MCF 10A (cell line): Measurements from ENCODE around the gene TTC23. TPM values are rescaled to one million over a fixed set of nuclear protein-coding genes. Genes with fewer than 3 reads are reported as not detected.

Experiments
- BruUV-seq: library from RNA; stranded (reverse); fragments of 400-500 nt; replicated peaks from 2 replicates; lab custom pipeline; 2021; lab: Mats Ljungman, UMichigan
- CTCF ChIA-PET: fragments of 300-600 bp; sonication (Branson Sonifier 250); formaldehyde crosslinking; extraction: SDS; loops from one replicate; lab custom pipeline; 2021; ENCODE audit warnings: antibody characterized with exemption, inconsistent platforms; lab: Yijun Ruan, JAX
- POLR2A ChIA-PET: fragments of 300-600, 350-650 bp; sonication (Branson Sonifier 250); formaldehyde crosslinking; extraction: SDS; loops from one replicate; lab custom pipeline; 2020; ENCODE audit warnings: antibody characterized with exemption, inconsistent platforms; lab: Yijun Ruan, JAX
- DNase-seq: peaks from one replicate; pipeline ENCODE4 v3.0.0-alpha.2; 2018; ENCODE audit not compliant: unreplicated experiment
- H3K27ac Mint-ChIP-seq: one replicate; pipeline ENCODE4 v1.8.0; 2022; ENCODE audit warnings: mild to moderate bottlenecking, low read depth, mixed read lengths; ENCODE audit not compliant: unreplicated experiment
- H3K27me3 Mint-ChIP-seq: one replicate; pipeline ENCODE4 v1.8.0; 2022; ENCODE audit warnings: mixed read lengths; ENCODE audit not compliant: insufficient read depth, unreplicated experiment
- H3K36me3 Mint-ChIP-seq: one replicate; pipeline ENCODE4 v1.8.0; 2022; ENCODE audit warnings: mild to moderate bottlenecking, moderate library complexity, mixed read lengths; ENCODE audit not compliant: insufficient read depth, unreplicated experiment
- H3K4me1 Mint-ChIP-seq: one replicate; pipeline ENCODE4 v1.8.0; 2022; ENCODE audit warnings: mixed read lengths; ENCODE audit not compliant: insufficient read depth, unreplicated experiment
- H3K4me3 Mint-ChIP-seq: one replicate; pipeline ENCODE4 v1.8.0; 2022; ENCODE audit warnings: mild to moderate bottlenecking, moderate library complexity, mixed read lengths; ENCODE audit not compliant: unreplicated experiment
- H3K9me3 Mint-ChIP-seq: one replicate; pipeline ENCODE4 v1.8.0; 2022; ENCODE audit warnings: mixed read lengths; ENCODE audit not compliant: unreplicated experiment
- intact Hi-C: fragments of 100-400 bp; cut with micrococcal nuclease; formaldehyde crosslinking; loops from 2 replicates; pipeline ENCODE4 v1.14.1; 2022
- total RNA-seq: library from RNA; stranded (reverse); gene quantifications from 2 replicates; pipeline ENCODE4 v1.2.3, GENCODE V29; 2022
- TF ChIP-seq, protein P1 (sequence below): fragments of 200-600 bp; IDR thresholded peaks from one replicate; pipeline ENCODE4 v1.8.0; 2022; ENCODE audit warnings: antibody characterized with exemption, mild to moderate bottlenecking; ENCODE audit not compliant: unreplicated experiment

Gene TTC23
- total RNA-seq, 1 experiment from 2014 or later: 15.1 TPM

DNA sequence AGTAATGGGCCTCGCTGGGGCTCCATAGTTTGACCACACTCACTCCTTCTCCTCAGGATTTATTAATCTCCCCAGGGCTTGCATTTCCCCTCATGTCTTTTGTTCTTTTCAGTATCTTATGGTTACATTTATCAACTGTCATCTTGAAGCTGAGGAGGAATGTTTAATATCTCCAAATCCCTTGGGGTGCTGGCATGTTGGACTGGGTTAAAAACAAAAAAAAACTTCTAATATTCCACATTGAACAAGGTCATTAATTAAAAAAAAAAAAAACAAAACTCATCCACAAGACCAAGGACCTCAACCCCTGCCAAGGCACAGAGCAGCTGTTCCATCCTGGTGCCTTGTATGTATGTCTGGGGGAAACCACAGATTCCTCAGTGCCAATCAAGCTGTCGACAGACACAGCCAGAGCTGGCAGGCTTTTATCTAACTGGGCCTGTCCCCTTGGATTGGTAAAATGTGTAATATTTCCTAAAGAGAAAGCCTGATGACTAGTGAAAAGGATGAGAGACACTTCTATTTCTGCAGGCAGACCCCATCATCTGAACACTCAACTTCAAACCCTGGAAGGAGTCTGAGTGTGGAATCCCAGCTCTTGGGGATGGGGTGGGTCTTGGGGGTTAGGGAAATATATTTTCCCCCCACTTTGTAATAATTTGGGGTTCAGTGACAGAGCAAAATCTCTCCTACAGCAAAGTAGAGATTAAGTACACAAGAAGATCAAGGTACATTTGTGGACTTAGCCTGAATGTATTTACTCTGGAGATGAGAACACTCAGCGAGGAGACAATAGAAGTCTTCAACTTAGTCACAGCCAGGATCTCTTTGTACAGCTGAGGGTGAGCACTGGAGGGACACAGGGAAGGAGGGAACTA lies 69.1 kb downstream of the TTC23 start:
- TF ChIP-seq, protein P1, sequence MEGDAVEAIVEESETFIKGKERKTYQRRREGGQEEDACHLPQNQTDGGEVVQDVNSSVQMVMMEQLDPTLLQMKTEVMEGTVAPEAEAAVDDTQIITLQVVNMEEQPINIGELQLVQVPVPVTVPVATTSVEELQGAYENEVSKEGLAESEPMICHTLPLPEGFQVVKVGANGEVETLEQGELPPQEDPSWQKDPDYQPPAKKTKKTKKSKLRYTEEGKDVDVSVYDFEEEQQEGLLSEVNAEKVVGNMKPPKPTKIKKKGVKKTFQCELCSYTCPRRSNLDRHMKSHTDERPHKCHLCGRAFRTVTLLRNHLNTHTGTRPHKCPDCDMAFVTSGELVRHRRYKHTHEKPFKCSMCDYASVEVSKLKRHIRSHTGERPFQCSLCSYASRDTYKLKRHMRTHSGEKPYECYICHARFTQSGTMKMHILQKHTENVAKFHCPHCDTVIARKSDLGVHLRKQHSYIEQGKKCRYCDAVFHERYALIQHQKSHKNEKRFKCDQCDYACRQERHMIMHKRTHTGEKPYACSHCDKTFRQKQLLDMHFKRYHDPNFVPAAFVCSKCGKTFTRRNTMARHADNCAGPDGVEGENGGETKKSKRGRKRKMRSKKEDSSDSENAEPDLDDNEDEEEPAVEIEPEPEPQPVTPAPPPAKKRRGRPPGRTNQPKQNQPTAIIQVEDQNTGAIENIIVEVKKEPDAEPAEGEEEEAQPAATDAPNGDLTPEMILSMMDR: no peak
- no peaks in the 10 kb centered on the region for H3K27me3 Mint-ChIP-seq
- no peak overlapping the region for H3K27ac Mint-ChIP-seq
- ChIA-PET CTCF (no interaction called here), POLR2A (no interaction called here)
- BruUV-seq: no TSS peak
- H3K4me1 Mint-ChIP-seq: no peaks in the 10 kb centered on the region
- DNase-seq: no peak
- intact Hi-C loops: no loop called here
- no peak overlapping the region for H3K4me3 Mint-ChIP-seq
- H3K9me3 Mint-ChIP-seq: no peaks in the 10 kb centered on the region
- H3K36me3 Mint-ChIP-seq: peaks cover 21% of the 10 kb centered on the region

DNA sequence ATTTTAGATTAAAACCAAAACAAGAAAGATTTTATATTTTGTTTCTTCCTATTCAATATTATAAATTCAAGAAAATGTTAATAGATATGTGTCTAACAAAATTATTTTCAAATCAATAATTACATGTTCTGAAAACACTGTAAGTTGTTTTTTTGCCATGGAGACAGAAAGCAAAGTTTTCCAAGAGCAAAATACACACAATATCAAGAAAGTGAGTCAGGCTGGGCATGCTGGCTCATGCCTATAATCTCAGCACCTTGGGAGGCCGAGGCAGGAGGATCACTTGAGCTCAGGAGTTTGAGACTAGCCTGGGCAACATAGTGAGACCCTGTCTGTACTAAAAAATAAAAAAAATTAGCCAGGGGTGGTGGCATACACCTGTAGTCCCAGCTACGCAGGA lies 71.7 kb downstream of the TTC23 start:
- no peak overlapping the region for H3K27ac Mint-ChIP-seq
- no peaks in the 10 kb centered on the region for H3K27me3 Mint-ChIP-seq
- BruUV-seq: no TSS peak
- CTCF ChIA-PET: interaction anchor here (0.7 to 1.7 kb wide), 2 partner anchors 36 to 78 kb away, joined by 3 to 4 read pairs; no protein-coding TSS in a partner anchor
- peak; percentile 4 for DNase-seq
- no peaks in the 10 kb centered on the region for H3K9me3 Mint-ChIP-seq
- TF ChIP-seq, protein P1: no peak
- POLR2A ChIA-PET: interaction anchor here (0.7 kb wide), 1 partner anchor 26 kb away, joined by 3 read pairs; no protein-coding TSS in a partner anchor
- H3K4me3 Mint-ChIP-seq: no peak overlapping the region
- intact Hi-C loops: no loop called here
- H3K4me1 Mint-ChIP-seq: no peaks in the 10 kb centered on the region
- peaks cover 14% of the 10 kb centered on the region for H3K36me3 Mint-ChIP-seq

DNA sequence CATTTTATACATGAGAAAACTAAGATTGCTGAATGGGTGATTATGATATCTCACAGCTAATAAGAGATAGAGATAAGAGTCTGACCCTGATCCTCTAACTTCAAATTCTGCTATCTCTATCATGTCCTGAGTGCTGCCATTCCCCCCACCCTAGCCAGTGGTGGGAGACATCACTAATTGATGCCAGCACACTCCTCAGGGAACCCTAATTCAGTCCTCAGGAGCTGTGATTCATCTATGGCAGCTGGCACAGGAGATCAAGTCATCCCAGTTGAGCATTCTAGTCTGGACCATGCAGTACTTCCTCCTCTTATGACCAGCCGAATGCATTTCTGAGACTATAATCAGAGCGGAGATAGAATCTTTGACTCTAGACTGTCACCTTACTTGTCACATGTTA lies 72.6 kb downstream of the TTC23 start:
- no peaks in the 10 kb centered on the region for H3K27me3 Mint-ChIP-seq
- intact Hi-C loops: no loop called here
- H3K9me3 Mint-ChIP-seq: no peaks in the 10 kb centered on the region
- CTCF ChIA-PET: no interaction called here
- no peaks in the 10 kb centered on the region for H3K4me1 Mint-ChIP-seq
- TF ChIP-seq, protein P1: no peak
- peaks cover 18% of the 10 kb centered on the region for H3K36me3 Mint-ChIP-seq
- DNase-seq: no peak
- H3K27ac Mint-ChIP-seq: peak overlapping the region; percentile 29
- BruUV-seq: no TSS peak
- no peak overlapping the region for H3K4me3 Mint-ChIP-seq
- POLR2A ChIA-PET: no interaction called here

DNA sequence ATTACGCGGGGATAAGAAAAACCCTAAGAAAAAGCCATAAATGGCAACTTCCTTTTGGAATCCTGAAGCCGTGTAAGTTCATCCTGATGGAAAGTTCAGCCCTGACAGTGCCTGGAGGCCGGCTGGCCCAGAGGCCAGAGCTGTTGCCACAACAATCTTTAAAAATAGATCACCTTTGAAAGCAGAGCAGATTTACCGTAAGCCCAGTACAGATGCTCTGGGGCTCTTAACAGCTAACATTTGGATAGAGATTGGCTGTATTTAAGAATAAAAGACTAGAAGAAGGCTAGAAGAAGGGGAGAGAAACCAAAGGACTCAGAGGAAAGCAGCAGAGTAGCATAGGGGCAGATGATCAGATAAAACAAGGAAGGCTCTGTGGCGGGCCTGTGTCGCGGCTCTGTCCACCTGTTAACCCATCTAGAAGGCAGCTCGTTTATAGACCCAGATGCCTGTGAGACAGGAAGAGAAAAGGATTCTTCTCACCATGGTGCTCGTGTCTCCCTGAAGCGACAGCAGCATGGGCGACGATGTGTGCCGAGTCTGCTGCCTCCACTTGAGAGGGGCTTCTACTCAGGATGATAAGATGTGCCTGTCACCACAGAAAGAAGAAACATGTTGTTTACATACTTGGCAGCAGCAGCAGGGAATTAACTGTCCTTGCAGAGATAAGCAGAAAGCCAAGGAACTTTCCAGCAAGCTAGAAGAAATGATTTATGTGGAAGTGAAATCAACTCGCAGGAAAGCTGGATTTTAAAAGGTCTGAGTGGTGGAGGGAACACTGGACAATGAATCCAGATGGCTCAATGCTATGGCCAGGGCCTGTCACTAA lies 74.6 kb downstream of the TTC23 start:
- TF ChIP-seq, protein P1: no peak
- no peak for DNase-seq
- ChIA-PET CTCF (no interaction called here), POLR2A (interaction anchor here (0.7 kb wide), 1 partner anchor 9 kb away, joined by 6 read pairs; no protein-coding TSS in a partner anchor)
- Mint-ChIP-seq H3K27me3 (no peaks in the 10 kb centered on the region), H3K27ac (no peak overlapping the region), H3K9me3 (no peaks in the 10 kb centered on the region), H3K4me1 (no peaks in the 10 kb centered on the region), H3K4me3 (no peak overlapping the region), H3K36me3 (peaks cover 23% of the 10 kb centered on the region)
- intact Hi-C loops: no loop called here
- BruUV-seq: no TSS peak
